IMR-90 (cell line): ENCODE data around the gene ADAMTS17. TPM values are rescaled to one million over a fixed set of nuclear protein-coding genes. Genes with fewer than 3 reads are reported as not detected.

Experiments used
- ATAC-seq: fragments of 200-7000 bp; cut with Tn5 transposase; 2 replicates; pipeline ENCODE4 v1.9.1; 2020; ENCODE audit warnings: low read depth, mild to moderate bottlenecking, moderate library complexity
- BruUV-seq: library from RNA; stranded (reverse); fragments of 400-500 nt; replicated peaks from 2 replicates; lab custom pipeline; 2021; lab: Mats Ljungman, UMichigan
- CTCF ChIA-PET: fragments of 300-600 bp; formaldehyde crosslinking; extraction: SDS; loops from one replicate; lab custom pipeline; 2021; ENCODE audit warnings: antibody characterized with exemption; lab: Yijun Ruan, JAX
- POLR2A ChIA-PET: fragments of 300-600 bp; sonication (Branson Sonifier 250); formaldehyde crosslinking; loops from one replicate; lab custom pipeline; 2022; ENCODE audit warnings: antibody characterized with exemption; ENCODE audit not compliant: unreplicated experiment; lab: Charles Lee
- DNase-seq: peaks from one replicate; pipeline ENCODE4 v3.0.0; 2013
- H2AFZ ChIP-seq: replicated peaks from 2 replicates; pipeline ENCODE3; 2013; ENCODE audit warnings: low read length, mild to moderate bottlenecking; ENCODE audit not compliant: poor library complexity
- H2AK5ac ChIP-seq: 2 replicates; pipeline ENCODE4 v1.6.1; 2013; ENCODE audit warnings: low read depth, low read length, inconsistent platforms
- H2AK9ac ChIP-seq: replicated peaks from 2 replicates; pipeline ENCODE3; 2013; ENCODE audit warnings: mild to moderate bottlenecking, low read depth, low read length, moderate library complexity; ENCODE audit not compliant: poor library complexity
- H2BK120ac ChIP-seq: 2 replicates; pipeline ENCODE4 v1.6.1; 2013; ENCODE audit warnings: low read depth, low read length, inconsistent platforms
- H2BK15ac ChIP-seq: 3 replicates; pipeline ENCODE4 v1.6.1; 2013; ENCODE audit warnings: low read depth, low read length, inconsistent platforms
- H2BK20ac ChIP-seq: 2 replicates; pipeline ENCODE4 v1.6.1; 2013; ENCODE audit warnings: low read depth, mild to moderate bottlenecking, inconsistent platforms, low read length, moderate library complexity
- H2BK5ac ChIP-seq: 2 replicates; pipeline ENCODE4 v1.6.1; 2013; ENCODE audit warnings: mild to moderate bottlenecking, low read depth, low read length, inconsistent platforms; ENCODE audit not compliant: poor library complexity, severe bottlenecking
- H3K14ac ChIP-seq: replicated peaks from 2 replicates; pipeline ENCODE4 v1.6.1; 2013; ENCODE audit warnings: low read depth, low read length, inconsistent platforms
- H3K18ac ChIP-seq: 2 replicates; pipeline ENCODE4 v1.6.1; 2013; ENCODE audit warnings: low read depth, low read length, control low read depth
- H3K23ac ChIP-seq: 2 replicates; pipeline ENCODE4 v1.6.1; 2013; ENCODE audit warnings: low read depth, low read length, inconsistent platforms
- H3K27ac ChIP-seq: 2 replicates; pipeline ENCODE4 v1.5.1; 2013; ENCODE audit warnings: mild to moderate bottlenecking, control low read depth, low read length; ENCODE audit not compliant: insufficient read depth
- H3K27me3 ChIP-seq: 2 replicates; pipeline ENCODE4 v1.6.1; 2013; ENCODE audit warnings: low read length; ENCODE audit not compliant: control insufficient read depth, insufficient read depth
- H3K36me3 ChIP-seq: 2 replicates; pipeline ENCODE4 v1.6.1; 2013; ENCODE audit warnings: low read length, mixed read lengths; ENCODE audit not compliant: control insufficient read depth, insufficient read depth
- H3K4ac ChIP-seq: 2 replicates; pipeline ENCODE4 v1.6.1; 2013; ENCODE audit warnings: low read depth, low read length, inconsistent platforms
- H3K4me1 ChIP-seq: 2 replicates; pipeline ENCODE4 v1.6.1; 2013; ENCODE audit warnings: low read length, mixed read lengths; ENCODE audit not compliant: control insufficient read depth, insufficient read depth
- H3K4me2 ChIP-seq: 2 replicates; pipeline ENCODE4 v1.6.1; 2013; ENCODE audit warnings: low read depth, mild to moderate bottlenecking, control low read depth, low read length, moderate library complexity
- H3K4me3 ChIP-seq: 2 replicates; pipeline ENCODE4 v1.5.1; 2013; ENCODE audit warnings: low read depth, mild to moderate bottlenecking, control low read depth, low read length, moderate library complexity; ENCODE audit not compliant: insufficient read depth
- H3K56ac ChIP-seq: 2 replicates; pipeline ENCODE4 v1.6.1; 2013; ENCODE audit warnings: low read length, inconsistent platforms; ENCODE audit not compliant: insufficient read depth; ENCODE audit errors: extremely low read depth
- H3K79me1 ChIP-seq, 2 experiments: 2 replicates each; pipeline ENCODE4 v1.6.1; 2013; ENCODE audit warnings: low read length in 2 of 2, inconsistent platforms in 1 of 2, low read depth in 1 of 2
- H3K9ac ChIP-seq: 2 replicates; pipeline ENCODE4 v1.6.1; 2013; ENCODE audit warnings: low read depth, low read length, control low read depth
- H3K9me1 ChIP-seq: 2 replicates; pipeline ENCODE4 v1.6.1; 2013; ENCODE audit warnings: low read length, inconsistent platforms; ENCODE audit not compliant: insufficient read depth
- H3K9me3 ChIP-seq: 2 replicates; pipeline ENCODE4 v1.6.1; 2013; ENCODE audit warnings: low read length; ENCODE audit not compliant: control insufficient read depth, insufficient read depth
- H4K20me1 ChIP-seq: 2 replicates; pipeline ENCODE4 v1.6.1; 2013; ENCODE audit warnings: low read length, inconsistent platforms; ENCODE audit not compliant: insufficient read depth
- H4K5ac ChIP-seq: 2 replicates; pipeline ENCODE4 v1.6.1; 2013; ENCODE audit warnings: mild to moderate bottlenecking, low read depth, low read length, control low read depth
- H4K8ac ChIP-seq, 2 experiments: 2 replicates each; pipeline ENCODE4 v1.6.1; 2013; ENCODE audit warnings: low read depth in 2 of 2, low read length in 2 of 2, control low read depth in 1 of 2, inconsistent platforms in 1 of 2
- H4K91ac ChIP-seq: 2 replicates; pipeline ENCODE4 v1.6.1; 2013; ENCODE audit warnings: low read depth, low read length, inconsistent platforms; ENCODE audit not compliant: insufficient read depth
- MAFK ChIP-seq: IDR thresholded peaks from 2 replicates; pipeline ENCODE4 v1.6.1; 2012; ENCODE audit warnings: low read depth, low read length, improper control_type of control experiment
- RCOR1 ChIP-seq: IDR thresholded peaks from 2 replicates; pipeline ENCODE4 v1.6.1; 2012; ENCODE audit warnings: mild to moderate bottlenecking, low read length, improper control_type of control experiment; ENCODE audit not compliant: insufficient replicate concordance
- WGBS, 2 experiments: methylation state at CpG; one replicate each; pipeline versions ENCODE4 v1.1.5 to v1.1.7; 2013; ENCODE audit warnings: missing lambda C conversion rate in 2 of 2; ENCODE audit not compliant: insufficient read length in 1 of 2; ENCODE audit errors: extremely low coverage in 2 of 2; 5-methylcytosine and 5-hydroxymethylcytosine counted together
- dilution Hi-C: fragments of 300-500 bp; cut with HindIII; formaldehyde crosslinking; loops from one replicate; pipeline ENCODE4 v1.14.3; 2018; ENCODE audit warnings: low sequenced_read_pairs; ENCODE audit not compliant: unreplicated experiment
- in situ Hi-C: fragments of 300-500 bp; cut with MboI; formaldehyde crosslinking; loops from 3 replicates; pipeline ENCODE4 v1.14.3; 2019; ENCODE audit warnings: low sequenced_read_pairs, inconsistent platforms, mixed read lengths
- intact Hi-C: fragments of 100-400 bp; cut with micrococcal nuclease; formaldehyde crosslinking; loops from 2 replicates; pipeline ENCODE4 v1.10.0; 2022
- polyA plus RNA-seq, 3 experiments: library from polyadenylated mRNA; depleted of rRNA; stranded (reverse); fragments of >200 nt; gene quantifications; 2 replicates each; pipeline ENCODE4 v1.2.3, GENCODE V29; 2012; ENCODE audit warnings: low replicate concordance in 1 of 3
- total RNA-seq: library from RNA; depleted of rRNA; stranded (reverse); fragments of >200 nt; gene quantifications from 2 replicates; pipeline ENCODE4 v1.2.3, GENCODE V29; 2012

ADAMTS17 gene
- total and polyA plus RNA-seq, 2 of the 4 experiments (the other 2 are of a cell fraction), result 0.03 TPM; not detected in 1

- Histone ChIP-seq H2BK15ac (no peak overlapping the region), H2AK5ac (no peak overlapping the region), H3K27me3 (no peaks in the 10 kb centered on the region), H3K36me3 (no peaks in the 10 kb centered on the region), H3K4me2 (no peak overlapping the region), H3K56ac (no peak overlapping the region), H2BK20ac (no peak overlapping the region), H3K4me3 (no peak overlapping the region), H2AK9ac (no peak overlapping the region), H4K5ac (no peak overlapping the region), H3K9ac (no peak overlapping the region), H3K4ac (no peak overlapping the region), H3K9me1 (no peaks in the 10 kb centered on the region), H3K27ac (no peak overlapping the region), H4K91ac (no peak overlapping the region), H3K14ac (no peak overlapping the region), H2BK5ac (no peak overlapping the region), H3K23ac (no peak overlapping the region), H2AFZ (no peak overlapping the region), H3K4me1 (no peaks in the 10 kb centered on the region), H3K9me3 (peaks cover 28% of the 10 kb centered on the region), H4K8ac (no peak overlapping the region), H3K18ac (no peak overlapping the region), H2BK120ac (no peak overlapping the region), H4K20me1 (no peaks in the 10 kb centered on the region), H3K79me1 (no peaks in the 10 kb centered on the region)
- intact Hi-C loops (no loop called here), in situ Hi-C loops (no loop called here), dilution Hi-C loops (no loop called here)
- TF ChIP-seq MAFK, result no peak
- no peak for TF ChIP-seq RCOR1
- 44% methylated on average over 6 of the region's 11 CpGs; no CpG with 5 or more reads in 1 of the 2 experiments for WGBS, 2 experiments
- ATAC-seq (no peak), DNase-seq (no peak)
- ChIA-PET CTCF (no interaction called here), POLR2A (no interaction called here)
- no TSS peak for BruUV-seq
These were observed 387.2 kb downstream of the ADAMTS17 start for GRCh38 chr15:99954361-99955180.
